NCI-H524 treated with DMSO at 0.1 percent for 48 hours (cell line): Measurements from ENCODE around the gene ARL6IP6.

ENCODE experiments used
- DNase-seq: peaks from one replicate; lab custom pipeline; 2025; lab: John Stamatoyannopoulos, UW

The ARL6IP6 gene

DNA sequence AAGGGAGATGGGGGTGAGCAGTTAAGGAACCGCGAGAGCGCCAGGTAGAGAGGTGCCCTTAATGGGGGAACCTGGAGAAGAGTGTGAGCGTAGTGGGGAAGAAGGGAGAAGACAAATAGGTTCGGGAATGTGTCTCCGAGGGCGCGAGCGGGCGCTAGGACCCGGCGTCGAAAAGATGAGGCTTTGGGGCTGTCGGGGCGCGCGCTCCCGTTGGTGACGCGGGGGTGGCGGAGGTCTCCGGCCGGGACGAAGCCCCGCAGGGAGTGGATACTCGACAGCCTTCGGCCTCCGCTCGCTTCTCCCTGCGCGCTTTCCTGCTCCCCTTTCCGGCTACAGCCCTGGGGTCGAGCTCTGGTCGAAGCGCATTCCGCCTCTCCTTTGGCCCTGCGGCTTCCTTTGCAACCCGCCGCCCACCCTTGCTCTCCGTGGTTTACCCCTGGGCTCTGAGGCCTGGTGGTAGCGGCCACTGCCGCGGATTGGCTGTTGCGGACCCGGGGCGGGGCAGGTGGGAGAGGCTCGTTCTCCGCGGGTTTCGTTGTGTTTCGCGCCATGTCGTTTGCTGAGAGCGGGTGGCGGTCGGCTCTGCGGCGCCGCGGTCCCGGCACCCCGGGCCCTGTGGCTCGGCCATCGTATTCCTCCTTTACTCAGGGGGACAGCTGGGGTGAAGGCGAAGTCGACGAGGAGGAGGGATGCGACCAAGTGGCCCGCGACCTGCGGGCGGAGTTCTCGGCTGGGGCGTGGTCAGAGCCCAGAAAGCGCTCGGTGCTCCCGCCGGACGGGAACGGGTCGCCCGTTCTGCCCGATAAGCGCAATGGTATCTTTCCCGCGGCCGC lies at the start of gene ARL6IP6:
Gene ARL6IP6, plus strand, starts transcription at position 545 of the 833 bp plus-strand sequence. Its CDS starts 5 bp downstream, at position 550.
- DNase-seq, result peak; percentile 69

- no peak for DNase-seq
Observed at GRCh38 chr2:152674334-152674733, 44.1 kb upstream of the ARL6IP6 start.

- DNase-seq, result no peak
Observed at GRCh38 chr2:152676461-152676860, 42.0 kb upstream of the ARL6IP6 start.

DNA sequence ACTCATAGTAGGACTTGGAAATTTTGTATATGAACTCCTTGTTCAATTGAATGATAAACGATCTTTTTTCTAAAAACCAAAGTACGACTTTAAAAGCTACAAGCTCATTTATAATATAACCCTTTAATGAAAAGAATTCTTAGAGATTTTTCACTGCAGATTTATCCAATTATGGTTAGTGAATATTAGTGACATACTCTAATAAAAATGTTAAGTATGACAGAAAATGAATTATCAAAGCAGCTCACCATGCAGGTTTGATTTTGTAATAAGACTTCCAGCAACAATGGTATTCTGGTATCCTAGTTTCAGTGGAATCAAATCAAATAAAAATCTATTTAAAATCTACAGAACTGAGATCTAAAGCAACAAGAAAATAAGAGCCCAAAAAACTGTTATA lies 39.6 kb upstream of the ARL6IP6 start:
- DNase-seq, result no peak

DNA sequence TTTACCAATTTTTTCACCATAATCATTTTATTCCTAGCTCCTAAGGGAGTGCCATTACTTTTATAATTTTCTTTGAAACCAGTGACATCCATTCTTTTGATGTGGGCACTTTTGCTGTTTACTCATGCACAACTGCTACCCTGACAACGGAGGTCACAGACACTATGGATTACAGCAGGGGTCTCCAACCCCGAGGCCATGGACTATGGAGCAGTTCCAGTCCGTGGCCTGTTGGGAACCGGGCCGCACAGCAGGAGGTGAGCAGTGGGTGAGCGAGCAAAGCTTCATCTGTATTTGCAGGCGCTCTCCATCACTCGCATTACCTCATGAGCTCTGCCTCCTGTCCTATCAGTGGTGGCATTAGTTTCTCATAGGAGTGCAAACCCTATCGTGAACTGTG lies 35.8 kb upstream of the ARL6IP6 start:
- DNase-seq, result no peak

DNA sequence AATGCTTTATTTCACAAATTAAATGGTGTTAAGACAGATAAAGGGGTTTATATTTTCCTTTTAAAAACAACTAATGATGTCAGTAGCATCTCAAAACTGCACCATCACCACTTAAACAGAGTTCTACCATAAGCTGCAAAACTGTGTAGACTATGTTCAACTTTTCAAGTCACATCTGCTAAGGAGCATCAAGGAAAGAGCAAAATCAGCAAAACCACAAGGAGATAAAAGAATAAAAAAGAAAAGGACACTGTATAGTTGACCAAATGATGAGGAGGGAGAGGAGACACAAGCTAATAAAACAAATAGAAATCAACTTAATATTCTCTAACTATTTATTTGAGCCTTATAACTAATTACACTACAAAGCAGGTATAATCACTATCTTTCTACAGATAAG lies 35.0 kb upstream of the ARL6IP6 start:
- no peak for DNase-seq

DNA sequence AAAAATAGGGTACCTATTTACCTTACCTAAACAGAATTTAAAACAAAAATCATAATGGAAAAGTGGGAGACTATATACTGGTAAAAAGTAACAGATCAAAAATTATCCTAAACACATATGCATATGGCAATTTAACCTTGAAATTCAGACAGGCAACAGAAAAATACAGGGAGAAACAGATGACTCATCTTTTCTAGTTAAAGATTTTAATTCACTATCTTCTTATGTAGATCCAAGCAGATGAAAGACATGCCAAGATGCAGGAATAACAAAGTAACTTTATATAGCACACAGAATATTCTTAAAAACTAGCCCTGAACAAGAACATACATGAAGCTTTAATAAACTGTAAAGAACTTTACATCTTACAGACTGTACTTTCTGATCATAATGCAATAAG lies 32.1 kb upstream of the ARL6IP6 start:
- no peak for DNase-seq

GRCh38 chr2:152693033-152693432 lies 25.4 kb upstream of the ARL6IP6 start:
- DNase-seq, result no peak

DNA sequence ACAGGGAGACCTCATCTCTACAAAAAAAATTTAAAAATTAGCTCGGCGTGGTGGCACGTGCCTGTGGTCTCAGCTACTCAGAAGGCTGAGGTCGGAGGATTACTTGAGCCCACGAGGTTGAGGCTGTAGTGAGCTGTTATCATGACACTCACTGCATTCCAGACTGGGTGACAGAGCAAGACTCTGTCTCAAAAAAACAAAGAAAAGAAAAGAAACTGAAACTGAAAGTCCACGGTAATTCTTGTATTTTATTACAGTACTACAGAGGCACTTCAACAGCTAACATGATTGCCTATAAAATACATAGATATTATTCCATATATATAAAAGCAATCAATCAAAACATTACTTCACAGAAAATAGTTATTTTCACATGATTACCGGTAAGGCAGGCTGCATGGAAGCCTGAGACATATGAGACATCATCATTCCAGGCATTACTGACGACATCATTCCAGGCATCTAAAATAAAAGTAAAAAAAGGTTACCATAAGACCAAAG lies 24.2 kb upstream of the ARL6IP6 start:
- no peak for DNase-seq

DNA sequence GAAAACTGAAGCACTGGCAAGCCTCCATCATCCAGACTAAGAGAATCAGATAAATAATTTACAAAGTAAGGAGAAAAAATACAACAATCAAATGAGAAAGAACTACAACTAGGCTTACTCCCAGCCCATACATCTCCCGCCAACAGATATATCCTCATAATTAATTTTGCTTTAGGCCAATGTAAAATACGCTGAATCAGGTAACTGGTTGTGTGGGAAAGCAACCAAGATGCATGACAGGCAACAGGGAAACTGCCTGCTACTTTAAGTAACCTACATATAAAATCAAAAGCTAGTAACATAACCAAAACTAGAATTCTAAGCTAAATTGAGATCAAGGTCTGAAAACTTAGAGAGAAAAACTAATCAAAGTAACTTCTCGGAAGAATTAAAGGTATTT lies 22.7 kb upstream of the ARL6IP6 start:
- no peak for DNase-seq

DNA sequence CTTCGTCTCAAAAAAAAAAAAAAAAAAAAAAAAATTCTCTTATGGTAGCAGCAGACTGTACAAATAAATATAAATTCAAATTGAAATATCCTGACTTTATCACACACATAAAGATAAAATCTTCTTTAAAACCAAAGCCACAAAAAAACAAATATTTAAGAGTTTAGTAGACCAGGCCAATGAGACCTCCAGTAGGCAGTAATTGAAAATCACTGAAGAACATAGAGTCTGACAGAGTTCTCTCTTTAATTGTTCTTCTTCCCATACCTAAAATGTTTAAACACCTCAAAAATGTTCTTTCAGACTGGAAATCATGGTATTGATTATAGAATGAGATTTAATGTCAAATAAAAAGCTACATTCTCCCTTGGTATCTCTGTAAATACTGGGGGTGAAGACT lies 21.9 kb upstream of the ARL6IP6 start:
- no peak for DNase-seq

DNA sequence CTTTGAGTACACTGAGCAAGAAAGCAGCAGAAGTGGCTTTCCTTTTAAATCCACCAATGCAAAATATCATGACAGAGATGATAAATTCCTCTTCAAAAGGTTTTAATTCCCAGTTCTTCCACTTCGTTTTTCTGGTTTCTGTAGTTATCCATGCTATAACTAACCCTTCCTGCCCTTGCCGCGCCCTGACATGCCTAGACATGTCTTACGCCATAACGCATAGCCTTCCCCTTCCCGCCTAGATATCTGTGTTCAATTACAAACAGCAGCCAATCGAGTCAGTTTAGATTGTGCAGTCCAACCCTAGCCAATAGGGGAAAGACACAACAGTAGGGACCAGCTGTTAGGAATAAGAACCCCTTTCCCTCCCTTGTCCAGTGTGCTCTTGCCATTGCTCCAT lies 17.2 kb upstream of the ARL6IP6 start:
- no peak for DNase-seq

- DNase-seq, result no peak
Observed at GRCh38 chr2:152706477-152707021, 11.9 kb upstream of the ARL6IP6 start.

DNA sequence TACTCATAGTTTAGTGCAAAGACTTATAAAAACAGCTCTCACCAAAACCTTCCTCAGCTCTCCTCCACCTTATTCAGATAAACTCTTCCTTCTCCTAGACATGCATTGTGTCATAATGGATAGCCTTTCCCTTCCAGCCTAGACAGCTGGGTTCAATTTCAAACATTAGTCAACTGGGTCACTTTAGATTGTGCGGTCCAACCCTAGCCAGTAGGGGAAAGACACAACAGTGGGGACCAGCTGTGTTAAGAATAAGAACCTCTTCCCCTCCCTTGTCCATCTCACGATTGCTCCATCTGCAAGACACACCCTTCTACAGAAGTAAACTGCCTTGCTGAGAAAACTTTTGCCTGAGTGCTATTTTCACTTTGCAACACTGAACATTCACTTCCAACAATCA lies 9.7 kb upstream of the ARL6IP6 start:
- no peak for DNase-seq

DNA sequence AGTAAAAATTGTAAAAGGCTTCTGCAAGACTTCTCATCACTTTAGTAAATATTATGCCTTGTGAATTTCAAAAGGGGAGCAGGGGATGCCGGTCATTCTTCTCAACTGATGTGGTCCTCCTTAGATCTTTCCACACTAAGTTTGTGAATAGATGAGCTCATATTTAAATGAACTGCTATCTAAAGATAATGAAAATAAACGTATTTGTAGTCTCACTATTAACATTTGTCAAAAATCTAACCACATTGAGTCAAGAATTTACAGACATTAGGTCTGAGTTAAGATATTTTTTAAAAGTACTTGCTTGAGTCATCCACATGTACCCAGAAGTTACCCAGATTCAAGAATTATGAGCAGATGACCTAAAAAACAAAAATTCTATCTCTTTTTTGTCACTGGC lies 7.7 kb upstream of the ARL6IP6 start:
- DNase-seq, result no peak

DNA sequence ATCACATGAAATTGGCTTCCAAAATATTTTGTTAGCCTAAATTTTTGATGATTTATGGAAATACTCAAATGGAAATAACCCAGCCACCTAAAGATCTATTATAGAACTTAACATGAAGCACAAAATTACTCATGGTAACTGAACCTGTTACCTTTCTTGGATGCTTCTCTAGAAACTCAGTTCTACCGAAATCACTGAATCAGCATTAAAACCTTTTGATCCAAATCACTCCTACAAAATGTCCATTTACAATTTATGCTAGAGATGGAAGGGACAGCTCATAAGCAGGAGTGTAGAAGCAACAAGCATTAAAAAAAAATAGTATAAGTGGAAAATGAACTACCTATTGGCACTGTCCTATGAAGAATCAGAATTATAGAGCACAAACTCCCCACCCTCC lies 3.3 kb upstream of the ARL6IP6 start:
- DNase-seq, result no peak

DNA sequence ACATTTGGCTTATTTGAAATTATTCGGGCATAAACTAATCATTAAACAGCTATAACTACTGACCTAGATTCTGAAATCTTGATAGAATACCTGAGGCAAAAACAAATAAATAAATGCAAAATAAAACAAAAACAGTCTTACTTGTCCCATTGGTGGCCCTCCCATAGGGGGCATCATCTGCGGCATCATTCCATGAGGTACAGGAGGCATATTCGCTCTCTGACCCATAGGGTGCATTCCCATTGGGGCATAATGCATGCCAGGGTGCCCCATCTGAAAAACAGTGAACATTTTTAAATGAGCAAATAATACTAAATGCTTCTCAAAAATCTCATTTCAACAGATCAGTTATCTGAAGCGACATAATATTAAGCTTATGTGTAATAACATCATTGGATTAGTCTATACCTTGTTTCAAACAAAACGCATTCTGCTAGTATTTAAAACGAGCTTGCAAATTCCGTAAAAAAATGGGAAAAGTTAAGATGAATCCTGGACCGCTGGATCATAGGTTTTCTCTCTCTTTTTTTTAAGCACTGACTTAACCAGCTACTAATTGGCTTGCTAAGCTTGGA lies 2.5 kb upstream of the ARL6IP6 start:
- DNase-seq, result no peak

- no peak for DNase-seq
Observed at GRCh38 chr2:152716805-152717227, 1.6 kb upstream of the ARL6IP6 start.

- peak; percentile 84 for DNase-seq
Observed at GRCh38 chr2:152717228-152718075, 968 bp upstream of the ARL6IP6 start, which contains the start of gene PRPF40A. PRPF40A (minus strand) TSS chr2:152717461; CDS start chr2:152717439, 22 bp downstream.

- peak; percentile 29 for DNase-seq
Observed at GRCh38 chr2:152718909-152719645, 657 bp downstream of the ARL6IP6 start.

DNA sequence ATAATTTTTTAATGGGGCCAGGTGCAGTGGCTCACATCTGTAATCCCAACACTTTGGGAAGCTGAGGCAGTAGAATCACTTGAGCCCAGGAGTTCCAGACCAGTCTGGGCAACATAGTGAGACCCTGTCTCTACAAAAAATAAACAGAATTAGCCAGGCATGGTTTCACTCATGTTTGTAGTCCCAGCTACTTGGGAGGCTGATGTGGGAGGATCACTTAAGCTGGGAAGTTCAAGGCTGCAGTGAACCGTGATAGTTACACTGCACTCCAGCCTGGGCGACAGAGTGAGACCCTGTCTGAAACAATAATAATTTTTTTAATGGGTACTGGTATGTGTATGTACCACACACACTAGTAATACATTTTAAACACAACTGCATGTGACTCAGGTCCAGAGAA lies 2.4 kb downstream of the ARL6IP6 start:
- no peak for DNase-seq
